Calu3 (cell line): ENCODE measurements around the gene CLDN12. TPM values are rescaled to one million over a fixed set of nuclear protein-coding genes. Genes with fewer than 3 reads are reported as not detected.

Source experiments
- BruUV-seq: library from RNA; stranded (reverse); fragments of 400-500 nt; replicated peaks from 2 replicates; lab custom pipeline; 2021; lab: Mats Ljungman, UMichigan
- CTCF ChIA-PET: fragments of 300-600 bp; sonication (Branson Sonifier 250); formaldehyde crosslinking; loops from one replicate; lab custom pipeline; 2022; ENCODE audit warnings: antibody characterized with exemption; lab: Charles Lee
- DNase-seq: peaks from one replicate; pipeline ENCODE4 v3.0.0; 2022
- H3K27ac Mint-ChIP-seq: one replicate; pipeline ENCODE4 v1.8.0; 2022; ENCODE audit warnings: mixed read lengths; ENCODE audit not compliant: unreplicated experiment
- H3K27me3 Mint-ChIP-seq: one replicate; pipeline ENCODE4 v1.8.0; 2022; ENCODE audit warnings: mixed read lengths; ENCODE audit not compliant: unreplicated experiment
- H3K36me3 Mint-ChIP-seq: one replicate; pipeline ENCODE4 v1.8.0; 2022; ENCODE audit warnings: mild to moderate bottlenecking, moderate library complexity, mixed read lengths; ENCODE audit not compliant: insufficient read depth, unreplicated experiment
- H3K4me1 Mint-ChIP-seq: one replicate; pipeline ENCODE4 v1.8.0; 2022; ENCODE audit warnings: mild to moderate bottlenecking, low read depth, mixed read lengths; ENCODE audit not compliant: unreplicated experiment
- H3K4me3 Mint-ChIP-seq: one replicate; pipeline ENCODE4 v1.8.0; 2022; ENCODE audit warnings: mild to moderate bottlenecking, low read depth, moderate library complexity, mixed read lengths; ENCODE audit not compliant: unreplicated experiment
- H3K9me3 Mint-ChIP-seq: one replicate; pipeline ENCODE4 v1.8.0; 2022; ENCODE audit warnings: low read depth, mixed read lengths; ENCODE audit not compliant: unreplicated experiment
- intact Hi-C: fragments of 100-400 bp; cut with micrococcal nuclease; formaldehyde crosslinking; loops from one replicate; pipeline ENCODE4 v1.10.0; 2022; ENCODE audit not compliant: unreplicated experiment
- total RNA-seq: library from RNA; stranded (reverse); gene quantifications from 2 replicates; pipeline ENCODE4 v1.2.3, GENCODE V29; 2022
- TF ChIP-seq, protein P1 (sequence below): fragments of 200-600 bp; IDR thresholded peaks from one replicate; pipeline ENCODE4 v1.8.0; 2022; ENCODE audit warnings: antibody characterized with exemption; ENCODE audit not compliant: unreplicated experiment

Gene CLDN12
- total RNA-seq, 1 experiment from 2014 or later: 37.3 TPM

DNA sequence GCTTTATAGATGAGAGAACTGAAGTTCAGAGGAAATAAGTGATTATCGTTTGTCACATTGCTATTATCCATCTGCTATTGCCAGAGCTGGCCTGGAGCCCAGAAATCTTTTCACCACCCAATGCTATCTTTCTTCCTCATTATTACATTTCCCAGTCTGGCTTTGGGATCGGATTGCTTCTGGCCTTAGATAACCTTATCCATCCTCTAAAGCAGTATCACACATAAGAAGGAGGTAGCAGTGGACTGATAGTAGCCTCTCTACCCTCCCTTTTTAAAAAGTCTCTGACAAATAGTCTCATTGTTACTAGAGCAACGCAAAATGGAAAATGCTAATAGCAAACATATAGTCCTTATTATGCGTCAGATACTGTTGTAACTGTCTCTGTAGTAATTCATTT lies 1.3 kb upstream of the CLDN12 start:
- H3K36me3 Mint-ChIP-seq: peaks cover 11% of the 10 kb centered on the region
- H3K27ac Mint-ChIP-seq: no peak overlapping the region
- intact Hi-C loops: no loop called here
- CTCF ChIA-PET: no interaction called here
- TF ChIP-seq, protein P1, sequence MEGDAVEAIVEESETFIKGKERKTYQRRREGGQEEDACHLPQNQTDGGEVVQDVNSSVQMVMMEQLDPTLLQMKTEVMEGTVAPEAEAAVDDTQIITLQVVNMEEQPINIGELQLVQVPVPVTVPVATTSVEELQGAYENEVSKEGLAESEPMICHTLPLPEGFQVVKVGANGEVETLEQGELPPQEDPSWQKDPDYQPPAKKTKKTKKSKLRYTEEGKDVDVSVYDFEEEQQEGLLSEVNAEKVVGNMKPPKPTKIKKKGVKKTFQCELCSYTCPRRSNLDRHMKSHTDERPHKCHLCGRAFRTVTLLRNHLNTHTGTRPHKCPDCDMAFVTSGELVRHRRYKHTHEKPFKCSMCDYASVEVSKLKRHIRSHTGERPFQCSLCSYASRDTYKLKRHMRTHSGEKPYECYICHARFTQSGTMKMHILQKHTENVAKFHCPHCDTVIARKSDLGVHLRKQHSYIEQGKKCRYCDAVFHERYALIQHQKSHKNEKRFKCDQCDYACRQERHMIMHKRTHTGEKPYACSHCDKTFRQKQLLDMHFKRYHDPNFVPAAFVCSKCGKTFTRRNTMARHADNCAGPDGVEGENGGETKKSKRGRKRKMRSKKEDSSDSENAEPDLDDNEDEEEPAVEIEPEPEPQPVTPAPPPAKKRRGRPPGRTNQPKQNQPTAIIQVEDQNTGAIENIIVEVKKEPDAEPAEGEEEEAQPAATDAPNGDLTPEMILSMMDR: no peak
- peaks cover under 1% of the 10 kb centered on the region for H3K4me1 Mint-ChIP-seq
- no peak for DNase-seq
- peaks cover 5% of the 10 kb centered on the region for H3K9me3 Mint-ChIP-seq
- no peak overlapping the region for H3K4me3 Mint-ChIP-seq
- no peaks in the 10 kb centered on the region for H3K27me3 Mint-ChIP-seq
- BruUV-seq: no TSS peak

- intact Hi-C loops: no loop called here
- CTCF ChIA-PET: no interaction called here
- Mint-ChIP-seq H3K9me3 (peaks cover 5% of the 10 kb centered on the region), H3K27me3 (no peaks in the 10 kb centered on the region), H3K4me1 (peaks cover 8% of the 10 kb centered on the region), H3K36me3 (peaks cover 11% of the 10 kb centered on the region), H3K4me3 (peak overlapping the region; percentile 85), H3K27ac (peak overlapping the region; percentile 94)
- TF ChIP-seq, protein P1: no peak
- DNase-seq: no peak
- no TSS peak for BruUV-seq
Measured at GRCh38 chr7:90402785-90403173, 482 bp upstream of the CLDN12 start.

DNA sequence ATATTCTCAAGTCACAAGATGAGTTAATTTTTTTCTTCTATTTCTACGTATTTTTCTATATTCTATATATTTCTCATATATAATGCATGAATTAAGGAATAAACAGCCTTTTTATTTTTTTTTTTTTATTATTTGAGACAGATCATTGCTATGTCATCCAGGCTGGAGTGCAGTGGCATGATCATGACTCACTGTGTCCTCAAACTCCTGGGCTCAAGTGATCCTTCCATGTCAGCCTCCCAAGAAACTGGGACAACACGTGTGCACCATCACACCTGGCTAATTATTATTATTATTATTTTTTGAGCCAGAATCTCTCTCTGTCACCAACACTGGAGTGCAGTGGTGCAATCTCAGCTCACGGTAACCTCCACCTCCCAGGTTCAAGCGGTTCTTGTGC lies 1.5 kb downstream of the CLDN12 start:
- BruUV-seq: no TSS peak
- H3K27me3 Mint-ChIP-seq: no peaks in the 10 kb centered on the region
- peaks cover 11% of the 10 kb centered on the region for H3K36me3 Mint-ChIP-seq
- H3K9me3 Mint-ChIP-seq: no peaks in the 10 kb centered on the region
- peaks cover 9% of the 10 kb centered on the region for H3K4me1 Mint-ChIP-seq
- H3K4me3 Mint-ChIP-seq: no peak overlapping the region
- DNase-seq: no peak
- CTCF ChIA-PET: no interaction called here
- H3K27ac Mint-ChIP-seq: no peak overlapping the region
- intact Hi-C loops: no loop called here
- TF ChIP-seq, protein P1: no peak

GRCh38 chr7:90407484-90407821 lies 4.2 kb downstream of the CLDN12 start:
- H3K36me3 Mint-ChIP-seq: peaks cover 11% of the 10 kb centered on the region
- no peak overlapping the region for H3K27ac Mint-ChIP-seq
- no peak for DNase-seq
- no peak overlapping the region for H3K4me3 Mint-ChIP-seq
- no peaks in the 10 kb centered on the region for H3K9me3 Mint-ChIP-seq
- BruUV-seq: no TSS peak
- CTCF ChIA-PET: no interaction called here
- no peaks in the 10 kb centered on the region for H3K27me3 Mint-ChIP-seq
- H3K4me1 Mint-ChIP-seq: peaks cover 20% of the 10 kb centered on the region
- intact Hi-C loops: no loop called here
- TF ChIP-seq, protein P1: no peak

DNA sequence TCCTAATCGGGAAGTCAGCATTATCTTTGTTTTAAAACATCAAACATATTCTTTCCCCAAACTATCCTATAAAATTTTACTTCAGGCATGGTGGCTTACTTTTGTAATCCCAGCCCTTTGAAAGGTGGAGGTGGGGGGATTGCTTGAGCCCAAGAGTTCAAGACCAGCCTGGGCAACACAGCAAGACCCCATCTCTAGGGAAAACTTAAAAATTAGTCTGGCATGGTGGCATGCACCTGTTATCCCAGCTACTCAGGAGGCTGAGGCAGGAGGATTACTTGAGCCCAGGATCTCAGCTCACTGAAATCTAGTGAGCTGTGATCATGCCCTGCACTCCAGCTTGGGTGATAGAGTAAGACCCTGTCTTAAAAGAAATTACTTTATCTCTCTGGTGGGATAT lies 4.9 kb downstream of the CLDN12 start:
- Mint-ChIP-seq H3K36me3 (peaks cover 7% of the 10 kb centered on the region), H3K4me1 (peaks cover 25% of the 10 kb centered on the region), H3K27me3 (no peaks in the 10 kb centered on the region), H3K27ac (no peak overlapping the region), H3K4me3 (no peak overlapping the region), H3K9me3 (no peaks in the 10 kb centered on the region)
- intact Hi-C loops: no loop called here
- DNase-seq: no peak
- no TSS peak for BruUV-seq
- TF ChIP-seq, protein P1: no peak
- CTCF ChIA-PET: no interaction called here
